HFFc6 (cell line): ENCODE measurements around the gene ZNF747. TPM values are rescaled to one million over a fixed set of nuclear protein-coding genes. Genes with fewer than 3 reads are reported as not detected.

Experiments used
- DNase-seq: peaks from one replicate; pipeline ENCODE4 v3.0.0-alpha.2; 2018
- H3K27ac Mint-ChIP-seq: 2 replicates; pipeline ENCODE4 v1.8.0; 2020; ENCODE audit warnings: mild to moderate bottlenecking, mixed read lengths
- H3K27me3 Mint-ChIP-seq: 2 replicates; pipeline ENCODE4 v1.8.0; 2021; ENCODE audit warnings: mild to moderate bottlenecking, moderate library complexity, mixed read lengths; ENCODE audit not compliant: insufficient read depth
- H3K36me3 Mint-ChIP-seq: 2 replicates; pipeline ENCODE4 v1.8.0; 2021; ENCODE audit warnings: low read depth, mixed read lengths
- H3K4me1 Mint-ChIP-seq: 2 replicates; pipeline ENCODE4 v1.8.0; 2020; ENCODE audit warnings: low read depth, mixed read lengths
- H3K4me3 Mint-ChIP-seq: 2 replicates; pipeline ENCODE4 v1.8.0; 2020; ENCODE audit warnings: mild to moderate bottlenecking, moderate library complexity, mixed read lengths
- H3K9me3 Mint-ChIP-seq: 2 replicates; pipeline ENCODE4 v1.8.0; 2020; ENCODE audit warnings: mild to moderate bottlenecking, mixed read lengths
- total RNA-seq, 6 experiments: library from RNA; stranded (reverse); fragmentation: NEBNext Ultra II Directional; extraction: Animal tissue kit (Norgen Biotek cat#: 25700); gene quantifications; 2 replicates in 1 of 6; 3 replicates in 5 of 6; pipeline ENCODE4 v1.2.3, GENCODE V29; 2021
- TF ChIP-seq, protein P1 (sequence below): fragments of 200-600 bp; sonication (generic); IDR thresholded peaks from 2 replicates; pipeline ENCODE4 v1.5.0; 2021; ENCODE audit warnings: antibody characterized with exemption, mild to moderate bottlenecking

The ZNF747 gene
- total RNA-seq, 6 experiments from 2014 or later, result 3.2 to 4.7 (median 3.8) TPM

DNA sequence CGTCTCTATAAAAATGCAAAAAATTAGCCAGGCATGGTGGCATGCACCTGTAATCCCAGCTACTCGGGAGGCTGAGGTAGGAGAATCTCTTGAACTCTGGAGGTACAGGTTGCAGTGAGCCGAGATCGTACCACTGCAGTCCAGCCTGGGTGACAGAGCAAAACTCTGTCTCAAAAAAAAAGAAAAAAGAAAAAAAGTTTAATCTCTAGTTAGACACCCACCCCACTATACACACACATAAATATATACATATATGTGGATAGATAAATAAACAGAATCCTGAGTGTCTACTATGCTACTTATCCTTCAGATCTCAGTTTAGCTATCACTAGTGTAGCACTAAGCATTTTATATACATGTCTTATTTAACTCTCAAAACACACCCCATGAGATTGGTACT lies 43.4 kb downstream of the ZNF747 start:
- H3K27ac Mint-ChIP-seq, result no peak overlapping the region
- peaks cover 13% of the 10 kb centered on the region for H3K27me3 Mint-ChIP-seq
- TF ChIP-seq, protein P1, sequence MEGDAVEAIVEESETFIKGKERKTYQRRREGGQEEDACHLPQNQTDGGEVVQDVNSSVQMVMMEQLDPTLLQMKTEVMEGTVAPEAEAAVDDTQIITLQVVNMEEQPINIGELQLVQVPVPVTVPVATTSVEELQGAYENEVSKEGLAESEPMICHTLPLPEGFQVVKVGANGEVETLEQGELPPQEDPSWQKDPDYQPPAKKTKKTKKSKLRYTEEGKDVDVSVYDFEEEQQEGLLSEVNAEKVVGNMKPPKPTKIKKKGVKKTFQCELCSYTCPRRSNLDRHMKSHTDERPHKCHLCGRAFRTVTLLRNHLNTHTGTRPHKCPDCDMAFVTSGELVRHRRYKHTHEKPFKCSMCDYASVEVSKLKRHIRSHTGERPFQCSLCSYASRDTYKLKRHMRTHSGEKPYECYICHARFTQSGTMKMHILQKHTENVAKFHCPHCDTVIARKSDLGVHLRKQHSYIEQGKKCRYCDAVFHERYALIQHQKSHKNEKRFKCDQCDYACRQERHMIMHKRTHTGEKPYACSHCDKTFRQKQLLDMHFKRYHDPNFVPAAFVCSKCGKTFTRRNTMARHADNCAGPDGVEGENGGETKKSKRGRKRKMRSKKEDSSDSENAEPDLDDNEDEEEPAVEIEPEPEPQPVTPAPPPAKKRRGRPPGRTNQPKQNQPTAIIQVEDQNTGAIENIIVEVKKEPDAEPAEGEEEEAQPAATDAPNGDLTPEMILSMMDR, result no peak
- DNase-seq, result no peak
- H3K9me3 Mint-ChIP-seq, result no peaks in the 10 kb centered on the region
- no peak overlapping the region for H3K4me3 Mint-ChIP-seq
- H3K36me3 Mint-ChIP-seq, result no peaks in the 10 kb centered on the region
- H3K4me1 Mint-ChIP-seq, result peaks cover 10% of the 10 kb centered on the region

DNA sequence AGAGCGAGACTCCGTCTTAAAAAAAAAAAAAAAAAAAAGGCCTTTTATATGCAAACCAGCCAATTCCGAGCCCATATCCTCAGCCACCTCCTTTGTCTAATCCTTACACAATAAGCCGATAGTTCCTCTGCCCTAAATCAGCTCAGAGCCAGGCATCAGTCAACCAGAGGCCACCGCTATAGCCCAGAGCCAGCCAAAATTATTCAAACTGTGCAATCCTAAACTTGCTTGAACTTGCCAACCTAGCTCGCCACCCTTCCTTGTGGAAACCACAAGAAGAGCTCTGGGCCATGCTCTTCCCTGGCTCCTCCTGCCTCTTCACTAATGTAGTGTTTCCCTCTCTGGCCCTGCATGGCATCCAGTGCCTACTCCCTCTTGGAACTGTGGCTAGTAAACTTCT lies 44.4 kb downstream of the ZNF747 start:
- peaks cover 14% of the 10 kb centered on the region for H3K27me3 Mint-ChIP-seq
- H3K36me3 Mint-ChIP-seq, result no peaks in the 10 kb centered on the region
- no peak overlapping the region for H3K4me3 Mint-ChIP-seq
- TF ChIP-seq, protein P1, result no peak
- H3K9me3 Mint-ChIP-seq, result no peaks in the 10 kb centered on the region
- H3K27ac Mint-ChIP-seq, result no peak overlapping the region
- no peak for DNase-seq
- peaks cover 15% of the 10 kb centered on the region for H3K4me1 Mint-ChIP-seq

DNA sequence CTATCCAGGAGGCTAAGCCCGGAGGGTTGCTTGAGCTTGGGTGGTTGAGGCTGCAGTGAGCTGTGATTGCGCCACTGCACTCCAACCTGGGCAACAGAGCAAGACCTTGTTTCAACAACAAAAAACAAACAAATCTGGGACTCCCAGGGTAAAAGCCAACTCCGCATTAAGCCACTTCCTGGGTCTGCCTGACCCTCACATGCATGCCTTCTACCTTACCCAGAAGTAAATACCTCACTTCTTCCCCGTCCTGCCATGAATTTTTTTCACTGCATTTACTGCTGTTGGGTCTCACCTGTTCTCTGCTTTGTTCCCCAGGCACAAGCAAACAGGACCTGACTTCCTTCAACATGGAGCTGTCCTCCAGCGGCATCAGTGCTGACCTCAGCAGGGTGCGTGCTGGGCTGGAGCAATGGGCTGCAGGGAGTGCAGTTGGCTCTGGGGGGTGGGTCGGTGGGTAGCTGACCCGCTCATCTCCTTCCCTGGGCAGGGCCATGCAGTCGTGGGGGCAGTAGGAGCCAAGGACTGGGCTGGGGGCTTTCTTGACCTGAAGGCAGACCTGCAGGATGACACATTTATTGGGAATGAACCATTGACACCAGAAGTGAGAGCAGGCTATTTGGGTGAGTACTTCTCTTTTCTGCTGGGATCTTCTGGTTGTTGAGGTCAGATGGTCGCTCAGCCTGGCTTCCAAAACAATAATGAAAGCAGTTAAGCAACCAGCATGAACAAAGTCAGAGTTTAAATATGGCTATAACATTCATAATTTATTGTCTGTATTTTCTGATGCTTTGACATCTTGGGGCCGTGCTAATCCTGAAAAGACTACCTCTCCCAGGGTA lies 45.7 kb downstream of the ZNF747 start:
- Mint-ChIP-seq H3K27me3 (peaks cover 8% of the 10 kb centered on the region), H3K4me3 (no peak overlapping the region), H3K9me3 (no peaks in the 10 kb centered on the region), H3K36me3 (no peaks in the 10 kb centered on the region), H3K4me1 (peaks cover 15% of the 10 kb centered on the region), H3K27ac (no peak overlapping the region)
- DNase-seq, result no peak
- TF ChIP-seq, protein P1, result no peak

- Mint-ChIP-seq H3K4me3 (no peak overlapping the region), H3K27ac (no peak overlapping the region), H3K9me3 (no peaks in the 10 kb centered on the region), H3K27me3 (peaks cover 19% of the 10 kb centered on the region), H3K4me1 (peaks cover 5% of the 10 kb centered on the region; the same call in 1 of the 2 replicates), H3K36me3 (no peaks in the 10 kb centered on the region)
- TF ChIP-seq, protein P1, result no peak
- DNase-seq, result no peak
Observed at GRCh38 chr16:30485818-30486436, 48.7 kb downstream of the ZNF747 start.

GRCh38 chr16:30484887-30485286 lies 49.8 kb downstream of the ZNF747 start:
- TF ChIP-seq, protein P1, result no peak
- H3K27me3 Mint-ChIP-seq, result peaks cover 25% of the 10 kb centered on the region

More at GRCh38 chr16:30484887-30485286, 49.8 kb downstream of the ZNF747 start:
- H3K4me1 Mint-ChIP-seq, result peaks cover 5% of the 10 kb centered on the region; the same call in 1 of the 2 replicates
- no peak overlapping the region for H3K4me3 Mint-ChIP-seq
- no peaks in the 10 kb centered on the region for H3K36me3 Mint-ChIP-seq
- no peaks in the 10 kb centered on the region for H3K9me3 Mint-ChIP-seq
- H3K27ac Mint-ChIP-seq, result no peak overlapping the region
- no peak for DNase-seq
